Activated CD8-positive, alpha-beta memory T cell treated with anti-CD3 and anti-CD28 coated beads for 24 hours (primary cell): ENCODE data around the gene RPL29.
A peak's percentile ranks its signal among the peaks of the same experiment; 100 is the strongest.
"Not testable (repeated sequence)": the region's sequence is repeated elsewhere in the genome, so short reads cannot be mapped to it uniquely, and the experiment has no call there.

Experiments used
- DNase-seq: peaks from one replicate; pipeline ENCODE4 v3.0.0-alpha.2; 2020

Gene RPL29

DNA sequence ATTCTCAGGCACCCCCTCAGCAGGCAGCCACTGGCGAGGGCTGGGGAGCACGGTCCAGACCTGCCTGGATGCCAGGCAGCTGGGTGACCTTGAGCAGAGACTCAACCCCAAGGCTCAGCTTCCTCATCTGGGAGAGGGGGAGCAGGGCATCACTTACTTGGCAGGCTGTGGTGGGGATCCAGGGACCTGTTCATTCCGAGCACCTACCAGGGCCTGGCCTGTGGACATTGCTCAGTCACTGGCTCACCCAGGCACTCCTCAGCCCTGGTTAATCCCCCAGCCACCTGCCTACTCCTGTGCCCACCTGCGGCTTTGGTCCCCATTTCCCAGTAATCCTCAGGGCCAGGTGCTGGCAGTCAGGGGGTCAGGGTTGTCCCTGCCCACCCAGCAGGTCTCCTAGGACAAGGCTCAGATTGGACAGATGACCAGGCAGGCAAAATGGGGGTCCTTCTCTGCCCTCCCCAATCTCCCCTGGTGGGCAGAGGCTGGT lies 9.3 kb upstream of the RPL29 start:
- DNase-seq, result no peak

DNA sequence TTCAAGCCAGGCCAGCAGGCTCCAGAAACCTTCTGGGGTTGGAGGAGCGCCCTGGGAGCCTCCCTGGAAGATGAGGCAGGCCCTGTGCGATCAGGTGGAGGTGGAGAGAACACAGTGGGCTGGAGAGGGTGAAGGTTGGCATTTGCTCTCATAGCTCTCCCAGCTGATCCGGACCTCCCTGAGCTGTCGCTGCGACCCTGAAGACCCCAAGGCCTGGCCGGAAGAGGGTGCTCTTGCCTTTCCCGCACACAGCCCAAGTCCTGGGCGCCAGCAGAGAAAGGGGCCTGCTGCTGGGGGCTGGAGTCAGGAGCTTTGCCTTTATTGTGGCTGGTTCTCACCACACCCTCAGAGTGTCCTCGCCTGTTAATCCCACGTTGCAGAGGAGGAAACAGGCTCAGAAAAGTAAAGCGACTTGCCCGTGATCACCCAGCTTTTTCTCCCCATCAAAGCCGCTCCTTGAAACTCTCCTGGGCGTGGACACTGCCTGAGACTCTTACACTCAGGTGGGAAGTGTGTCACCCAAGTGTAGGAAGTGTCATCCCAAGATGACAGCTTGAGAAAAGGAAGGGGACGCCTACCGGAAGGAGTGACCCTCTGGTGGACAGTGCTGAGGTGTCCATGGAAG lies 8.6 kb upstream of the RPL29 start:
- no peak for DNase-seq

DNA sequence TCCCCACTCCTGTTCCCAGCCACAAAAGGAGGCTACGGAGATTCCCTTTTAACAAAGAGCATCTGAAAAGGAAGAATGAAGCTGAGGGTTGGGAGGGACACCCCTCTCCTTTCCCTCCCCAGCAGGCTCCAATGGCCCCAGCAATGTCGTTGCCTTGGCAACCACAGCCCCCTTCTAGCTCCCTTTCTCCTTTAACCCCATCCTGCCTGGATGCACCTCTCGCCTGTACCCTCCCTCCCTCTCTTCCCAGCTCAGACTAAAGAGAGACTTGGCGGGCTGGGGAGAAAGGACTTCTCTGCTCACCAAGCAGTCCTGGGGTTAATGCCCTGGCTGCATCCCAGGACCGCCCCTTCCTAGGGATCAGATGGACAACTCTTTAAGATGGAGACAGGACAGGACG lies 7.1 kb upstream of the RPL29 start:
- DNase-seq, result no peak

DNA sequence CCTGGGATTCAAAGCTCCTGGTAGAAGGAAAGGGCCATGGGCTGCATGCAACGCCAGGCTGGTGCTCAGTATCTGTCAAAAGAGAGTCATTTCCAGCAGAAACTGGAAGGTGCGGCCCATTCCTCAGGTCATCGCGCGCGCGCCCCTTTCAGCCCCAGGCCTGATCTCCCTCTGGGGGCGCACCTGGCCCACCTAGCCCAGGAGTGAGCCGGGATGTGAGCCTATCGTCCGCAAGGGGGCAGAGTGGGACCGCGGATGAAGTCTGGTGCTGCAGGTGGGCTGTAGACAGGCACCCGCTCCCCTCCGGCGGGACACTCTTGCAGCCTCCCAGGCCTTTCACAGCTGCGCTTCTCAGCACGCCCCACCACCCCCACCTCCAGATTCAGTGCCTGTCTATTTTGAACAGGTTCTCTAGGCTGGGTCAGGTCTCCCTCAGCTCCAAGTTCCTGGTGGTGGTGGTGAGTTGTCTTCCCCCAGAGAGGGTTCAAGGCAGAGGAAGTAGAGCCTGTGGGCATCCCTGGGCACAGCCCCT lies 5.8 kb upstream of the RPL29 start:
- peak; percentile 96 for DNase-seq

DNA sequence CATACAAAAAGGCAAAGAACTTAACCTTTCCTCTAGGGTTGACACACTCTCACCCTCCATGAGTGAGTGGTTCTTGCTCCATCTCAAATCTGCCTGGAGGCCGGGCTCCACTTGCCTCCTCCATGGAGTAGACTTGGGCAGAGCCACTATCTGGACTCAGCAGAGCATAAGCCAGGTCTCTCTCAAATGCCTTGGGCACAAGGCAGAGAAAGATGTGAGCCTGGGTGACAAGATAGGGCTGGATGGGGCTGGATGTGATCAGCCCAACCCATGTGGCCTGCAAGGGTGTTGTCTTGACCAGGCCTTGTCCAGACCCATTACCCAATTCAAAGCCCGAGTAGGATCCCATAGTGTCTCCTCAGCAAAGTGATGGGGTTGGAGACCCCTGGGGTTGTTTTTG lies 4.2 kb upstream of the RPL29 start:
- no peak for DNase-seq

DNA sequence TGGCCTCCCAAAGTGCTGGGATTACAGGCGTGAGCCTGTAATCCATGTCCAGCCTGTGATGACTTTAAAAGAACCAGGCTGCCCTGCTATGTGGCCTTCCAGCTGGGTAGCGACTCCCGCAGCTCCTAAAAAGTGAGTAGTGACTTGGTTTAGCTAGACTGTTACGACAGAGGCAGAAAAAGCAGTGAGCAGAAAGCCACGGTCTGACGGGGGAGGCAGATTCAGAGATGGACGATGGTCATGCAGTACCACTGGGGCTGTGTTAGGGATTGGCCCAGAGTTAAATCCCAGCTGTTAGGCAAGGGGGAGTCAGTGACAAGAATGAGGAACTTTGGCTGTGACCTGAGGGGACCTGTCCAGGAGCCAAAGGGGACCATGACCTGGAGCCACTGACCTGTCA lies 3.1 kb upstream of the RPL29 start:
- no peak for DNase-seq

DNA sequence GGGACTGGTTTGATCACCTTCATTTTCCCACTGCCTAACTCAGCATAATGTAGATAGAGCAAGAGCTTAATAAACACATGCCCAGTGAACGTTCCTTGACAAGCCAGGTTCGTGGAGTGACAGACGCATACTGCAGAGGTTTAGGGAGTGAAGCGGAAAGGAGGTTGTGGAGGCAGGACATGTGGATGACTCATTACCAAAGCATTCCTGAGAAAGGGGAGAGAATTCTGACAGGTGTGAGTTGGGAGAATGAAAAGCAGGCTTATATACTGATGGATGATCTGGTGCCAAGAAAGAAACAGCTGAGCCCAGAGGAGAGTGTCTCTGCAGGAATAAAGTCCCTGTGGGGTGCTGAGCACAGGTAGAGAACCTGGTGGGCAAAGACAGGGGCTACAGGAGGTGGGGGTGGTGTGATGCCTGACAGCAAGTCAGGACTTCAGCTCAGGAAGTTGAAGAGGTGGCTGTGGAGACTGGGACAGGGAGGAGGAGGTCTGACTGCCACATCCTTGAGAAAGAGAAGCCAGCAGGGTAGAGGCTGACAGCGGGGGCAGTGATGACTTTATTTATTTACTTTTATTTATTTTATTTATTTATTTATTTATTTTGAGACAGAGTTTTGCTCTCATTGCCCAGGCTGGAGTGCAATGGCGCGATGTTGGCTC lies 2.4 kb upstream of the RPL29 start:
- no peak for DNase-seq

DNA sequence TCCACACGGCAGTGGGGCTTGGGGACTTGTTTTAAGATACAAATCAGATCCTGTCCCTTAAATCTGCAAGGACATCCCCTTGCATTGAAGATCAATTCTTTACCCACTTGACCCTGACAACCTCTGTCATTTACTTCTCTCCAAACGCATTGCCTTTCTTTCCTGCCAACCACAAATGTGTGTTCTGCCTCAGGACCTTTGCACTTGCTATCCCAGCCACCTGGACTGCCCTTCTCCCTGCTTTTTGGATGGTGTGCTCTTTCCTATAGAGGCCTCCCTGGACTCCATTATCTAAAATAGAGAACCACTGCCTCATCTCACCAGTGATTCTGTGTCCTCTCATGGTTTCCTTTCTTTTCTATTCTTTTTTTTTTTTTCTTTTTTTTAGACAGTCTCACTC lies 1.5 kb upstream of the RPL29 start:
- DNase-seq, result no peak

DNA sequence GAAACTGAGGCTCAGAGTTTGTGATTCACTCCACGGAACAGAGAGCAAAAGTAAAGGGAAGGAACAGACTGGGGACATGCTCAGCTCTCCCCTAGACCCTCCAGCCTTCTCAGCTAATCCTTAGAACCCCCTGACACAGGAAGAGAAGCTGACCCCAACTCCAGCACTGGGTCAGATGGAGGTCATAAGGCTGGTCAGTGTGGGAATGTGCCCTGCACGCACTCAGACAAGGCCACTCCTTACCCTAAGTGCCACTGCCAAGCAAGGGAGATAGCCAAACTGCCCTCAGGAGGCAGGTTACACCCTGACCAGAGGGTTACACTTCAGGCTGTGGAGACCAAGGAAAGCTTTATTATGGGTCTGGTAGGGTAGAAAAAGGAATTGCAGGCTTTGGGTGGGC lies 1.2 kb downstream of the RPL29 start:
- DNase-seq, result no peak

DNA sequence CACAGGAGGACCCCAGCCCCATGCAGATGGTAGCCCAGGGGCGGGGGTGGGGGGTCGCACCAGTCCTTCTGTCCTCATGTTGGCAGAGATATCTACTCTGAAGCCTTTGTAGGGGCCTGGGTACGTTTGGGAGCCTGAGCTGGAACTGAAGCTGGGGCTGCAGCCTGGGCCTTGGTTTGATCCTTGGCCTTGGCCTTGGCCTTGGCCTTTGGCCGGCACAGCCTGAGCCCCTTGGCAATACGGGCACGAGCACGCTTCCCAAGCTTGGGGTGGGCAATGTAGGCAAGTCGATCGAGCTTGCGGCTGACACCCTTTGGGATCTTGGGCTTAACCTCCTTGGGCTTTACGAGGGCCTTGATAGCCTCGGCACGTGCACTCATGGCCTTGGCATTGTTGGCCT lies 2.0 kb downstream of the RPL29 start:
- not testable (repeated sequence) for DNase-seq

DNA sequence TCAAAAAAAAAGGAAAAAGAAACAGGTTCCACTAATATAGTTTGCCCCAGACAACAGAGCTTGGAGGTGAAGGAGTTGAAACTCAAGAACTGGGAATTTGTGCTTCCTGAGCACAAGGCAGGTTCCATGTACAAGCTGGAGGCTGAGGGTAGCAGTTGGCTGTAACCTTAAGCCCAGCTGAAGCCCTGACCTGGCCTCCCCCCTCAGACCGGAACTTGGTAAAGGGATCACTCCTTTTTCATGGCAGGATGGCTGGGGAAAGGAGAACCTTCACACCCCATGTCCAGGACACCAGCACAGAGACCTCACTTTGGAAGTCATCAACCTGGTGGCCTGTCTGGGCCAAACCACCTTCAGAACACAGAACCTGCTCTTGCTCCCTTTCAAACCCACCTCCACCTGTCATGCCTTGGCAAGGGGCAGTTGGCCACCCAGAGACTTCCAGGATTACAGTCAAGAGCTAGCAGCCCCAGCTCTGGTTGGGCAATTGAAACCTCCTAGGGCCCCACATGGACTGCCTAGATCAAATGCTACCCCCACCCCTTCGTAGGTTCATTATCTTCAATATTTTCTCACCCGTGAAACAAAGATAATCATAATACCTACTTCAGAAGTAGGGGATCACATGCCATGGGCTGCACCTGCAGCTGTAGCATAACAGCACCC lies 3.5 kb downstream of the RPL29 start:
- DNase-seq, result no peak

DNA sequence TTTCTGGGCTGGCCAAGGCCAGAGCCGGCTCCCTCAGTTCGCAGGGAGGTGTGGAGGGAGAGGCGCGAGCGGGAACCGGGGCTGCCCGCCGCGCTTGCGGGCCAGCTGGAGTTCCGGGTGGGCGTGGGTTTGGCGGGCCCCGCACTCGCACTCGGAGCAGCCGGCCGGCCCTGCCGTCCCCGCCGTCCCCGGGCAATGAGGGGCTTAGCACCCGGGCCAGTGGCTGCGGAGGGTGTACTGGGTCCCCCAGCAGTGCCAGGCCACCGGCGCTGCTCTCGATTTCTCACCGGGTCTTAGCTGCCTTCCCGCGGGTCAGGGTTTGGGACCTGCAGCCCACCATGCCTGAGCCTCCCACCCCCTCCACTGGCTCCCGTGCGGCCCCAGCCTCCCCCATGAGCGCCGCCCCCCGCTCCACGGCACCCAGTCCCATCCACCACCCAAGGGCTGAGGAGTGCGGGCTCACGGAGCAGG lies 5.2 kb downstream of the RPL29 start:
- not testable (repeated sequence) for DNase-seq

DNA sequence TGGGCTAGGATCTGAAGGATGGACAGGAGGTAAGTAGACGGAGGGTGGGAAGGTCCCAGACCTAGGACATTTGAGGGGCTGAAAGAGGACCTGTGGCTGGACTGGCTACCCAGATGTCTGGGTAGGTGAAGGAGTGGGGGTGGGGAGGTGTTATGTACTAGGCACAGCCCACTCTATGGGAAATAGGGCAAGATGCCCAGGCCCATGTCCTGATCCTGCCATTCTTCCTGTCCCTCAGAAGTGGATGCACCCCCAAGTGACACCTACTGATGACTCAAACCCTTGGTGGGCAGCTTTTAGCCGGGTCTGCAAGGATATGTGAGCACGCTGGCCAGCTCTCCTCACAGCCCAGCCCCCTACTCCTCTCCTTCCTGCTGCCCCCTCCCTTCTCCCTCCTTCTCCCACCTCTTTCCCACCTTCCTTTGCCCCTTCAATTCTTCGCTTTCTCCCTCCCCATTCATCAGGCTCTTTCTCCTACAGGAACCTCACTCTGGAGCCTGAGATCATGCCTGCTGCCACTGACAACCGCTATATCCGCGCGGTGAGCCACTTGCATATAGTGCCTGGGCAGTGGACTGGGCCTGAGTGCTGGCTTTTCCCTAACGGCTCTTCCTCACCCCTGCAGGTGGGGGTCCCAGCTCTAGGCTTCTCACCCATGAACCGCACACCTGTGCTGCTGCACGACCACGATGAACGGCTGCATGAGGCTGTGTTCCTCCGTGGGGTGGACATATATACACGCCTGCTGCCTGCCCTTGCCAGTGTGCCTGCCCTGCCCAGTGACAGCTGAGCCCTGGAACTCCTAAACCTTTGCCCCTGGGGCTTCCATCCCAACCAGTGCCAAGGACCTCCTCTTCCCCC lies 7.2 kb downstream of the RPL29 start:
- no peak for DNase-seq

DNA sequence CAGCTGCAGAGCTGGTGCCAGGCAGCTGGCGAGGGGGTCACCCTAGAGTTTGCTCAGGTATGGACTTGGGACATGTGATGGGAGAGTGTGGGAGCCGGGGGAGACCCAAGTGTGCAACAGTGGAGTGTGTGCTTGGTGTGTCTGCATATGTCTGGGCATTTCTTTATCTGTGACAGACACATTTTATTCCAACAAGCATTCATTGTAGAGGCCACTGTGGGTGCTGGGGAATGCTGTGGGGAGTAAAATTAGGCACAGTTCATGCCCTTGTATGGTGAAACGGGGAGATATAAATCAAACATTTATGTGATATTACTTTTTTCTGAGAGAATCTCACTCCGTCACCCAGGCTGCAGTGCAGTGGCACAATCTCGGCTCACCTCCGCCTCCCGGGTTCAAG lies 8.1 kb downstream of the RPL29 start:
- no peak for DNase-seq

DNA sequence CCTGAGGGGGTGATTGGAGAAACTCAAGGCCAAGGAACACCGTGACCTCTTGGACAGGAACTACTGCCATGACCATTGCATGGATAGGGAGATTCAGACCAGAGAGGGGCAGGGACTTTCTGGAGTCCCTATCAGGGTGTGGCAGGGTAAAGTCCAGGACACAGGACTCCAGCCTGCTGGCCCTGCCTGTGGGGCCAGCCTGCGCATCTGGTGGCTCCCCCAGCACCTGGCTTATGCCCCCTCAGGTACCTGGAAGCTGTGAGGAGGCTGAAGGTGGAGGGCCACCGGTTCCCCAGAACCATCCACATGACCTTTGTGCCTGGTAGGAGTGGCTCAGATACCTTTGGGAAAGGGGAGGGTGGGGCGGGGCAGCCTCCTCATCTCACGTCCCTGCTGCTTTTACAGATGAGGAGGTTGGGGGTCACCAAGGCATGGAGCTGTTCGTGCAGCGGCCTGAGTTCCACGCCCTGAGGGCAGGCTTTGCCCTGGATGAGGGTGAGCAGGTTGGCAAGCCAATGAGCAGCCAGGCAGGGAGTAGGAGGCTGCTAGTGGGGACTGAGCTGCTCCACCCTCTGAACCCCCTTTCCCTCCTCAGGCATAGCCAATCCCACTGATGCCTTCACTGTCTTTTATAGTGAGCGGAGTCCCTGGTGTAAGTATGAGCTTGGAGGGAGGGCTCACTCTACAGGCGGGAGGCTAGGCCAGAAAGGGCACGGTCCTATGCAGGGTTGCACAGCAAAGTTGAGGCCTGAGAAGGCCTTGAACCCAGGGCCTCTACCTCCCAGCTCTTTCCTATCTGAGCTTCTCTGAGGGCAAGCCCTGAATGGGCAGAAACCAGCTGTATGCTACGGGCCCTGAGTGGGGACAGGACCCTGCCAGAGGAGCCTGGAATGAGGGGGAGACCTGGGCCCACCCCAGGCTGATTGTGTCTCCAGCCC lies 9.4 kb downstream of the RPL29 start:
- DNase-seq, result no peak

DNA sequence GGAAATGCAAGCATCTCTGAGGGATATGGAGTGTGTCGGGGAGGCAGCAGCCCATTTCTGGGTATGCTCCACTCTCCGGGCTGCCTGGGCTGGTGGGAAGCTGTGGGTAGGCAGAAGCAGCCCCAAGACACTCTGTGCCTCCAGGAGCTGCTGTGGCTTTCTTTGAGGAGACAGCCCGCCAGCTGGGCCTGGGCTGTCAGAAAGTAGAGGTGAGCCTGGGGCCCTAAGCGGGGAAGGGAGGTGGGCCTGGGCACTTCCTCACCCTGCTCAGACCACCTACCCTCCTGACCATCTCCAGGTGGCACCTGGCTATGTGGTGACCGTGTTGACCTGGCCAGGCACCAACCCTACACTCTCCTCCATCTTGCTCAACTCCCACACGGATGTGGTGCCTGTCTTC lies 10.6 kb downstream of the RPL29 start:
- DNase-seq, result no peak

DNA sequence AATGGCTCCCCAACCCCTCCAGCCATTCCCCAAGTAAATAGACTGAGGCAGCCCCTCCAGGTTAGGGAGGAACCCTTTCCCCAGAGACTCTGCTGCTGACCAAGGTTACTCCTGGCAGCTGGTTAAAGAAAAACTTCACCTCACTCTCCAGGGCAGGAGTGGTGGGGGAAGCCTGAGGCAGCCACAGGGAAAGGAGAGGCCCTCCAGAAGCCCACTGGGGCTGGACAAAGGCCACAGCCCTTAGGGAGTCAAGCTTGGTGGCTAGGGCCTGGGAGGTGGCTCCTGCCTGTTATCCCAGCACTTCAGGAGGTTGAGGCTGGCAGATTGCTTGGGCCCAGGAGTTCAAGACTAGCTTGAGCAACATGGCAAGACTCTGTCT lies 11.4 kb downstream of the RPL29 start:
- no peak for DNase-seq

DNA sequence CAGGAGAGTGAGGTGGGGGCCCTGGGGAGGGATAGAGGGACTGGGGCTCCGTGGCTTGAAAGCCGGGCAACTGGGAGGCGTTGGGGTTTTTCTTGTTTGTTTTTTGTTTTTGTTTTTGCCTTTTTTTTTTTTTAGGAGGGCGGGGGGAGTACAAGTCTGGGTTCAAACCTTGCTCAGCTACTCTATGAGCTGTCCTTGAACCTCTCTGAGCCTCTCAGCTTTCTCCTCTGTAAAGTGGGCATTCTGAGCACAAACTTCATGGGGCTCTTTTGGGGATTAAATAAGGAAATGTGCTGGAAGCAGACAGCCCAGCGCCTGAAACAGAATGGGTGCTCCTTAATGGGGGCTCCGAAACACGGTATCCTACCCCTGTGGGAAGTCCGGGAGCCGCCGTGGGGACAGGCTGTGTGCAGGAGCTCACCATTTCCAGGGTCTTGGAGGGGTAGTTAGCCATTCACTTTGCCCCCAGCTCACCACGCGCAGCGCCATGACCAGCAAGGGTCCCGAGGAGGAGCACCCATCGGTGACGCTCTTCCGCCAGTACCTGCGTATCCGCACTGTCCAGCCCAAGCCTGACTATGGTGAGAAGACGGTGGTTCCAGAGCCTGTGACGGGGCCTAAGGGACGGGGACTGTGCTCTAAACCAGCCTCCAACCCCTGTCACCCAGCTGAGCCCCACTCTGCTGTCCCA lies 12.0 kb downstream of the RPL29 start:
- no peak for DNase-seq

DNA sequence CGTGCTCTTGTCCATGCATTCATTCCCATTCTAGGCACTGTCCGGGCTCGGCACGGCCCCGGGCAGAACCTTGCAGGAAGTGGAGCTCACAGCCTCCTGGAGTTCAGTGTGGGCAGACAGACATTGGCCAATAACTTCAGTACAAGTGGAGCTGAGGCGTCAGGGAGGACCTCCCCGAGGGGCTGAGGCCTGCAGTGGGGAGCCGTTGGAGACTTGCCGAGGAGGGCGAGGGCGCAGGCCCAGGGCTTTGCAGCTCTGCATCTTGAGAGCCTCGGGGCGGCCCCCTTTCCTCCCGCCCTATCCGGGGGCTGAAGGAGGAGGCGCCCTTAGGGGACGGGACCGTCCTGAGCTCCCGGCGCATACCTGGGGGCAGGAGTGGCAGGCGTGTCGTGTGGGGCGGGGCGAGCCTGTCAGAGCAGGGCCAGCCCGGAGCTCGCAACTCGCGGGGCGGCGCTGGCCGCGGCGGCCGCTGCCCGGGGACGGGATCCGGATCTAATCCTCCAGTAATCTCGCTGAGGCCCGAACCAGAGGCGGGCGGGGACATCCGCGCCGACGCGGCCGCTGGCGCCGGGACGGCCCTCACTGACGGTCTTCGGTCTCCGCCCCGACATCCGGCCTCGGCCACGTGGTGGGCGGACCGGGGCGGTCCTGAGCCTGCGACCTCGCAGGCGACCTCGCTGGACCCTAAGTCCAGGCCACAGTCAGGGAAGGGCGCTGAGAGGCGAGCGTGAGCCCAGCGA lies 12.7 kb downstream of the RPL29 start, which contains the start of gene ACY1:
Gene ACY1, plus strand, starts transcription at position 698 of the 740 bp plus-strand sequence. CDS start 530 bp downstream, outside the sequence.
- DNase-seq, result peak; percentile 91

DNA sequence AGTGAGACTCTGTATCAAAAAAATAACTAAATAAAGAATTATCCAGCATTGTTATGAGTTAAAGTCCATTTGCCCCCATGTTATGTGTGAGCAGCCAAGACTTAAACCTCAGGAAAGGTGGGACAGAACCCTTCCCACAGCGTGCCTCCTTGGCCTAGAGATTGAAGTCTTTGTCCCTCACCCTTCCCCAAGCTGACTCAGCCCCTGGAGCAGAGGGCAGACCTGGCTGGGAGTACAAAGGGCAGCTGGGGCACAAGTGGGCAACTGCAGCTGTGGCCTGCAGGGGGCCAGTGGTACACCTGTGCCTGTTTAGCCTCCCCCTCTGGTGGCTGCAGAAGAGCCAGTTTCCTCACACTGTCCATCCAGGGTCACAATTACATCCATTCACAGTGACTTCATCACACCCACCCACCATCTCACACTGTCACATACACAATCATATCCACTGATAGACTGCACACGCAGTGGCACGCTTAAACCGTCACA lies 13.3 kb downstream of the RPL29 start:
- peak; percentile 73 for DNase-seq
